ENCODE data around the gene LPP. TPM values are rescaled to one million over a fixed set of nuclear protein-coding genes. Genes with fewer than 3 reads are reported as not detected.
"Not testable (repeated sequence)": the region's sequence is repeated elsewhere in the genome, so short reads cannot be mapped to it uniquely, and the experiment has no call there.

The LPP gene
- total RNA-seq, 1 donor from 2014 or later = 210 TPM

DNA sequence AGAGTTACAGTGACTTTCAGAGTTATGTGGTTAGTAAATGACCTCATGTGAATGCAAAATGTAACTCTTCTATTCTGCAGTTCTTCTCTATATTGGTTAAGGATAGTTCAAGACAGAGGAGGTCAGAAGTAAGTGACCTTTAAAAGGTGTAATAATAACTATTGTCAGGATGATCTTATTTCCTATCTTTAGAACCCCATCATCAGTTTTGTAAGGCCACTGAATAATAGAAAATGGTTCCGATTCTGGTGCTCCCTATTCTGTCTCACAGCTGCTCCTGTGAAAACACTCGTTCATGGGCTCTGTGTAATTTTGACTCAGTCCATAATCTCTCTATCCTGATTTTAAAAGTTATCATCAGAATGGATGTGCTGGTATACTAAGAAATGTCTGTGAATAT is 463.3 kb downstream of the LPP start:
- DNase-seq (ENCODE audit: low spot score) = no peak

DNA sequence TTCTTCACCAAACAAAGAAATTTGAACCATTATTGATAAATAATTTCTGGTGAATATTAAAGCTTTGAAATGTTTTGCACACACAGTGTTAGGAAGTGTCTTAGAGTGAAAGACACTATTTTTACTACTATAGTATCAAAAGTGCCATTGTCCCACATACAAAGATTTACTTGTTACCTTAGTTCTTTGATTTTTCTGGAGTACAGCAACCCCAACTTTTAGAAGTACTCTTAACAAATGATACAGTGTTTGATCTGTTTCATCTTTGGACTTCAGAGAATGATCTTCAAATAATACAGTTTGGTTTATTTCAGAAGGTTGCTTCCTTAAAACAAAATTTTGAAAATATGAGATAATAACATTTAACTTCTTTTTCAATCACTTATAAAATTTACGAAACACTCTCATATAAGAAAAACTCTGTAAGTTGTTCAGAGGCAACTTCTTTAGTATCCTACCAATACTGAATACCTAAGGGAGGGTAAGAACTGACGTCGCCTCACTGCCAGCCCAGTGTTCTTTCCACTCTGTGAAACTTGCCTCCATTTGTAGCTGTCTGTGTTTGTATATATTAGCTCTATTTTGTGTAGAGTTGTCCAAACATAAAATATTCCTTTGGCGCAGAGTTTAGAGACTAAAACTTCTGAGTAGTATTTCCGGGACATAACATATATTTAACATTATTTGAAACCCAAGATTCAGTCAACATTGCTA is 464.2 kb downstream of the LPP start:
- no peak for DNase-seq (ENCODE audit: low spot score)

DNA sequence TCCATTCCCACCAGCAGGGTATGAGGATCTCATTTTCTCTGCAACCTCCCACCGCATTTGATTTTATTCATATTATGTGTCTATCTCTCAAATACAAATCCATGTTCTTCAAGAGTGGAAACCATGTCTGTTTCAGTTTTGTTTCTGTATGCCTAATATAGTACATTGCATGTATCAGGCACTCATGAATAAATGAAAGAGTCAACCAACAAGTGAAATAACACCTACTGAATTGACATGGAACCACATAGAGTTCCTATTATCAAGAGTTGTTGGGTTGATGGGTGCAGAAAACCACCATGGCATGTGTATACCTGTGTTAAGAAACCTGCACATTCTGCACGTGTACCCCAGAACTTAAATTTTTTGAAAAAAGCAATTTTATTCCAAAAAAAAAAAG is 466.8 kb downstream of the LPP start:
- DNase-seq (ENCODE audit: low spot score) = no peak

DNA sequence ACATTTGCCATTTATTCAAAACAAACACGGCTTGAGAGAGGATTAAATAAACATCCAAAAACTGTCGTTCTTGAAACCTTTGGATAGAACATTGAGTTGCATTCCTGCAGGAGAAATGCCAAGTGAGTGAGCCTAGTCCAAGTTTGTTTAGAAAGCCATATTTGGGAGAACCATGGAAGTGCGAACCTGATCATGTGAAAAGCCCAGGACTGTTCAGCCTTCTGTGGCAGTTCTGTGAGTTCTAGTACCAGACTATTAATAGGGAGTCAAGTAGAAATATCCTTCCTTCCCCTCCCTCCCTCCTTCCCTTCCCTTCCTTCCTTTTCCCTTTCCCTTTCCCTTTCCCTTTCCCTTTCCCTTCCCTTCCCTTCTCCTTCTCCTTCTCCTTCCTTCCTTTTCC is 470.4 kb downstream of the LPP start:
- no peak for DNase-seq (ENCODE audit: low spot score)

DNA sequence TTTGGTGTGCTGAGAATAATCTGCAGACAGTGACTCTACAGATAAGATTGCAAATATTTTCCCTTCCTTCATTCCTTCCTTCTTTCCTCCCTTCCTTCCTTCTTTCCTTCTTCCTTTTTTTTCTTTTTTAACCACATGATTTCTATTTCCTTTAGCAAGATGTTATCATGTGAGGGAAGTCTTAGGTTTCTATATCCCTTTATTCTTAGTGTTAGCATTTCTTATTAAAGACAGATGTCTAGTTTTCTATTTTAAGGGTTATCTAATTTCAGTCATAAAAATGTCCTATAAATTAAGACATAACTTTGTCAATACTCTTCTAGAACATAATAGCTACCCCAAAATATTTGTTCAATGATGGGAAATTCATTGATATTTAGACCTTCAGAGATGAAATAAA is 470.9 kb downstream of the LPP start:
- DNase-seq (ENCODE audit: low spot score) = no peak

DNA sequence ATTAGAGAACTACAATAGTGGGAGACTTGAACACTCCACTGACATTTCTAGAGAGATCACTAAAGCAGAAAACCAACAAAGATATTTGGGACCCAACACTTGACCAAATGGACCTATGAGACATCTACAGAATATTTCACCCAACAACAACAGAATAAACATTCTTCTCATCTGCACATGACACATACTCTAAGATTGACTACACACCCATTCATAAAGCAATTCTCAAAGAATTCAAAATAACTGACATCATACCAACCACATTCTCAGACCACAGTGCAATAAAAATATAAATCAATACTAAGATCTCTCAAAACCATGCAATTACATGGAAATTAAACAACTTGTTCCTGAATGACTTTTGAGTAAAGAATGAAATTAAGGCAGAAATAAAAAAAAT is 473.7 kb downstream of the LPP start:
- no peak for DNase-seq (ENCODE audit: low spot score)

DNA sequence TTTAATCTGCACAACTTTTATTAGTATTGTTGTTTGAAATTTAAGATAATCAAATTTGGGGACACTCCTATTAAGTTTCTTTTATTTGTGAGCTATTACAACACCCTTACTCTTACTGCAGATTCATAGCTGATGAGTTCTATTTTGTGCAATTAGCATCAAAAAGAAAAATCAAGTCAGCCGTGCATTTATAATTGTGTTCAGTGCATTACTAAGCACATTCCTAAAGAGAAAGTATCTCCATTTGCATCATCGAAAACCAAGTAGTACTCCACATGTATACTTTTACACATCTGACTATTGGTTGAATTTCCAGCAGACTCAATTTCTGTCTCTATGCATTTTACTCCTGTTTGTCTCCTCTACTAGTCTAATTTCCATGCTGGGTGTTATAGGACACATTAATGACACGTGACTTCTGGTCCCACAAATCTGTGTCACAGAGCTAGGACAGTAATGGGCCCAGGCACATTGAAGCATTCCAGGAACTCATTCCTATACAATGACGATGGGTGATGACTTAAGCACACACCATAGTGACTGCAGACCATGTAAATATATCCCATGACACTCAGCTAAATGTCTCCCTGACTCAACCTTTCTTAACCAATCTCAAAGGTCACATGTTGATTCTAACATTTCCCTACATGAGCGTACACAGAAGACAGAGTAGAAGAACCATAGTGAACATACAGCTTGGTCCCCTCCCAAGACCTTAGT is 477.5 kb downstream of the LPP start:
- DNase-seq (ENCODE audit: low spot score) = no peak

DNA sequence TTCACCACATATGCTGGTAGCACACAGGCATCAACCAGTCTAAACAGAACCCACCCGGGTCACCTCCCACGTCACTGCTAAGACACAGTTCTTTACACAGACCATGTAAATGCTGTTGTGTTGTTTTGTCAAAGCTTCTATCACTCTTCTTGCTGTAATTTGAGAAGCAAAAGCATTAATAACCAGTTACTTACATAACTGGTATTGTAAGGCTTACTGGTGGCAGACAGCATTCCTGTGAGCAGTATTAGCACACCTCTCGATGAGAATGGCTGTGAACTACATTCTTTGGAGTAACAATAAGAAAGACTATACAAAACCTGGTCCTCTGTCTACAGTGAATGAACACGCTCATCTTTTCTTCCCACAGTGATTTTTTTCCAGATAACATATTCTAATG is 479.2 kb downstream of the LPP start:
- DNase-seq (ENCODE audit: low spot score) = no peak

DNA sequence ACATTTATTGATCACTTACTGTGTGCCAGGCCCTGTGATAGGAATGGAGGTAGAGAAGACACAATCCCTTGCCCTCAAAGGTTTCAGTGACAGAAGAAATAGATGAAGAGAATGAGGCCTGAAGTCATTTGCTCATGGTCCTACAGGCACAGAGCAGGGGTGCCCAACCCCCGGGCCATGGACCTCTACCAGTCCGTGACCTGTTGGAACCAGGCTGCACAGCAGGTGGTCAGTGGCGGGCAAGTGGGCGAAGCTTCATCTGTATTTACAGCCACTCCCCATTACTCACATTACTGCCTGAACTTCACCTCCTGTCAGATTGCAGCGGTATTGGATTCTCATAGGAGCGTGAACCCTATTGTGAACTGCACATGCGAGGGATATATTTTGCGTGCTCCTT is 480.3 kb downstream of the LPP start:
- no peak for DNase-seq (ENCODE audit: low spot score)

DNA sequence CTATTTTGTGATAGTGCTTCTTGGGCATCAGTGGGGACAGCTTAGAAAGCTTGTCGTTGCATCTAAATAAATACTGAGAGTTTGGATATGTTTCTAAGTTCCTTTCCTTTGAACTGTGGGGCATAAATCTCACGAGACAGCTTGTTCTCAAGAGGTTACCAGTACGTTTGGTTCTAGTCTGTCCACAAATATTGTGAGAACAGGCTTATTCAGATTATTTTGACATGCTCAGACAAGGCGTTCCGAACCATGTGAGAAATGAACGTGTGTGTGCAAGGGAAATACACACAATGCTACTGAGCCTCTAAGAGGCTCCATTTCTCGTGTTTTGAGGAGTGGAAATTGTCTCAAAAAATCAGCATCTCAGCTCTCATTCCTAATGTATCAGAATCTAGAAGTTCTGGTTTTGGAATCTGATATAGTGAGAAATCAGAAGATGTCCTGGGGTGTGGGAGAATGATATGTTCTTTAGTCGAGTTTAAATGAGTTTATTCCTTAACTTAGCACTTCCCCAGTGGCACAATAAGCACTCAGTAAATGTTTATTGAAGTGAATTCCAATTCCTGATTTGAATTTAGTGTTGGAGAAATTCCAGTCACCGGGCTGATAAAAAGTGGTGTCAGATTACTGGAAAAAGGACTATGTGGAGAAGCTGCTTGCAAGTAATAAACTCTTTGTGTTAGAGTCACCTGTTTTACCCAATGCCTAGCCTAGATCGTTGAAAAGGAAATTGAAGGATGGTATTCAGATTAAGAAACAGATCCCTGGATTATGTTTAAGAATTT is 481.5 kb downstream of the LPP start:
- DNase-seq (ENCODE audit: low spot score) = no peak

DNA sequence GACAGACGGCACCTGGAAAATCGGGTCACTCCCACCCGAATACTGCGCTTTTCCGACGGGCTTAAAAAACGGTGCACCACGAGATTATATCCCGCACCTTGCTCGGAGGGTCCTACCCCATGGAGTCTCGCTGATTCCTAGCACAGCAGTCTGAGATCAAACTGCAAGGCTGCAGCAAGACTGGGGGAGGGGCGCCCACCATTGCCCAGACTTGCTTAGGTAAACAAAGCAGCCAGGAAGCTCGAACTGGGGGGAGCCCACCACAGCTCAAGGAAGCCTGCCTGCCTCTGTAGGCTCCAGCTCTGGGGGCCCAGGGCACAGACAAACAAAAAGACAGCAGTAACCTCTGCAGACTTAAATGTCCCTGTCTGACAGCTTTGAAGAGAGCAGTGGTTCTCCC is 482.3 kb downstream of the LPP start:
- DNase-seq (ENCODE audit: low spot score) = not testable (repeated sequence)

DNA sequence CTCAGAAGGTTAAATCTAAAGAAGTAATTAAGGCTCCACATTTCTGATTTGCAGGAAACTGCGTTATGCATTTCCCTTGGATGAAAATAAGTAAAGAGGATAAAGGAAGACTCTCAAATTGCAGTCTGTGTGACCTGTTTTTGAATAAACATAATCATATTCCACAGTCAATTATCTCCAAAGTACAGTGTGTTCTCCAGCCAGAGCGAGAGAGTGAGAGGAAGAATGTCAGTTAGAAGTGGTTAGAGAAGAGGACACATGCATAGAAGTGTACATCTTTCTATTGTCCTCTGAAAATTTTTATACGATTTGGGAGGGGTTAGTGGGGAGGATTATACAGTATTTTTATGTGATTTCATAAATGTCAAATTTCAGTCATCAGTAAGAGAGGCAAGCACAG is 487.1 kb downstream of the LPP start:
- no peak for DNase-seq (ENCODE audit: low spot score)

DNA sequence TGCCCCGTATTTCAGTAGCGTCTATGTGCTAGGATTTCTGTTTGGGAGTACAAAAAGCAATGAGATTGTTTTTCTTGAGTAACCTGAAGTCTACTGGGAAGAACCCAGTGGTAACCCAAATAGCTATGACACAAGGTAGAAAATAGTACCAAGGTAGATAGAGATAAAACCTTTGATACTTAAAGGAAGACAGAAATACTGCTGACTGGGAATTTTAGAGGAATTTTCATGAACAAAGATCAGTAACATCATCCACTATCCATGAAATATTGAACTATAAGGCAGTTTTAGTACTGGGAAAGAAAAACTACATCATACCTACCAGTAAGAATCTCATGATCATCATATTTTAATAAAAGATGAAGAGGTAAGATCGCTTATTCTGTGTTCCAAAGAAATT is 489.8 kb downstream of the LPP start:
- DNase-seq (ENCODE audit: low spot score) = no peak

DNA sequence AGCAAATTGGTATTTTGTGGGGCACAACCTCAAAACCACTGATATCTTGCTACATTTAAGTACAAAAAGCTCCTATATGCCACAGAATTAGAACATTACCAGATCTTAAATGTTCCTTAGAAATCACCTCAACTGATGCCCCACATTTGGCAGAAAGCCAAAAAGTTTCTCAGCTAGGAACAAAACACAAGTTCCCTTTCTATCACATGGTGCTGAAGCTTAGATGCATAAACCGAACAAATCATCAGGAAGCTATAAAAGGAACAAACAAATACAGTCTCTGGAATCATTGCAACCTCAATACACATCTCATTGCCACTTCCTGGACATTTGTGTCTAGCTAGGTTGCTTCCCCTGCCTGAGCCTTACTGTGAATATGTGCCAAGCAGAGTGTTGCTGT is 492.6 kb downstream of the LPP start:
- DNase-seq (ENCODE audit: low spot score) = no peak

DNA sequence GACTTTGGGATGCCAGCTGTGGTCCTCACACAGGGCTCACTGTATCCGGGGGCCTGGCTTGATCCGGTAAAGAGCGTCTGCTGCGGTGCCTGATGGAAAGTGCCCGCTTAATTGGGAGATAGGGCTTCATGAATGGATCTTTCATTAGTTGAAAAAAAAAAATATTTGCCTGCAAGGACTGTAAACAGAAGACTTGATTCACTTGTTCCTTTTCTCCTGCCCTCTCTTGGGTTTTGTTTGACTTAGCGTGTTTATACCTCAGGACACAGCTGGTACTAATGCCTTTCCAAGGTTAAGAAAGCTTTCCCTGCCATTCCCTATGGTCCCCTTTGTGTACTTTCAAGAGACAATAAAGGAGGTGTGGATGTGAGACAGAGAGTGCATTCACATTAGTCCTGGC is 493.3 kb downstream of the LPP start:
- DNase-seq (ENCODE audit: low spot score) = no peak

DNA sequence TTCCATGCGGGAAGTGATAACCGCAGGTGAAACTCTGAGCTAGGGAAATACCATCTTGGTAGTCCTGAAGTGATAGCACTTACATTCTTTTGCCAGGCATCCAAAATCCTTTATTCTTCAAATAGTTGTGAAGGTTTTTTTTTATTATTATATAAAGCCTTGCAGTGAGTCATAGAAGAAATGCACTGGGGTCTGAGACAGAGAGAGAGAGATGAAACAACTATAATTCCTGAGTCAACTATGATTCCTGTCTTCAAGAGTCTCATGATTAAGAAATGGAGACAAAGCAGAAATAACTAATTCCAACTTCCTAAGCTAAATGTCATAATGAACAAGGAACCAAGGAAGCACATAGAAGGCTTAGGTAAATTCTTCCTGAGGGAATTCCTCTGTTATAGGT is 495.6 kb downstream of the LPP start:
- no peak for DNase-seq (ENCODE audit: low spot score)

DNA sequence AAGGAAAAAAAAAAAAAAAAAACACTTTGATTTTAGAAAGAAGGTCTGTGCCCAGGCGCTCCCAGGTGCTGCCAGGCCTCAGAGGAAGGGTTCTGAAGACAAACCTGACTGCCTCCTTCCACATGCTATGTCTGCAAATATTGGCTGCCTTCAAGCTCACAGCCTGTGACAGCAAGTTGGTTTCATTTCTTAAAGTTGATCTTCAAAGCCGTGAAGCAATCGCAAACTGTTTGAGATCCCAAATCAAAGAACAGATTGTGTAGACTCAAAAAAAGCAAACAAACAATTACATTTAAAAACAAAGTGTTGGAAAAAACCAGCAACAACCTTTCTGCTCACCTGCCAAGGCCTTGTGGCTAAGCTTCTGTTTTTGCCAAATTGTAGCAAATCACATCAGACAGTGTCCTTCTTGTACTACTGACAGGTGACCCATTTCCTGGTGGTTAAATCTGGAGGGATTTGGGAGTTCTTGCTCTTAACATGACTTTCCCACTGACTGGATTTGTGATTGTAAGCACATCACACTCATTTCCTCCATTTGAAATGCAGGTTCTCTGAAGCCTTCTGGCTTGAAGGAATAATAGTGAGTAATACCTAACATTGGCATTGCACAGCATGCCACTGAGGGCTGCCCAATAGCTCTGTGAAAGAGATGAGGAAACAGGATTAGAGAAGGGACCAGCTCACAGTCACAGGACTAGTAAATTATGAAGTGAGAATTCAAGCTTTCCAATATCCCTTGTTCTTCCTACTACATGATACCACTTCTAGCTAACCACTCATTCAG is 502.4 kb downstream of the LPP start:
- no peak for DNase-seq (ENCODE audit: low spot score)

DNA sequence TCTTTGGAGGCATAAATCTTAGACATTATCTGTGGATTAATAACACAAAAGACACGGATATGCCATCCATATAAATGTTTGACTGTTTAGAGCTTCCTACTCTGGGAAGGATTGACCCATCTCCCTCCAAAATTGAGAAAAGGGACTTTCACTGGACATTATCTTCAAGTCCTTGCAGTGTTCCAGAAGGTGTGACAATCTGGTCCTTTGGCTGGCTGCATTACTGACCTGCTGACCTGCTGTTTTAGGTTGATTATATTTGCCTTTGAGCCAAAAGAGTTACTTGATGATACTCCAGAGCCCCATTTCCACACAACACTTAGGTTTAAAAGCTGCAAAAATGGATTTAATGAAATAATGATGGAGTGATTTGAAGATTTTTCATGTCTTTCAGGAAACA is 504.6 kb downstream of the LPP start:
- DNase-seq (ENCODE audit: low spot score) = no peak

DNA sequence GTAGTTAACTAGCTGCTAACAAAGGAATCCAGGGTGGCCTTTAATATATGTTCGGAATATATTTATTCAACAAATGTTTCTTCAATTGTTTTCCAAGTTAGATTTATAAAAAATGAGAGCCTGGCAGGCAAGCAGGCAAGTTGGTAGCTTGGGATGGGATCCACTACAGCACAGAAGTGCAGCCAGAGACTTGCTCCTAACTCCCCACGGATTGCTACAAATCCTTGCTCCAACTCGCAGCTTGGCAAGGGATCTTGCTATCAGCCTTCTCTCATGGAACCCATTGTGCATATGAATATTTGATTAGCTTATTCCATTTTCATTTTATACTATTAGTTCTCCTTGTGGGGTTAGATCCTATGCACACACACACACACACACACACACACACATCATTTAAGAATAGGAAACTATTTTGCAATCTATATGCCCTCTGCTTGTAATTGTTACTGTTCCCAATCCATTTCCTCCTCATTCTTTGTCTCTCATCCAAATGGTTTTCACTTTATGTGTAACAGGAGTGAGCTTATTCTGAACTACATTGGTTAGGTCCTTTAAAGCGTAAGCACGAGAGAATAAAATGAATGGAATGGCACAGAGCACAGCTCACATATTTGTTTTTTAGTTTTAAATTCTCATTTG is 505.6 kb downstream of the LPP start:
- no peak for DNase-seq (ENCODE audit: low spot score)

DNA sequence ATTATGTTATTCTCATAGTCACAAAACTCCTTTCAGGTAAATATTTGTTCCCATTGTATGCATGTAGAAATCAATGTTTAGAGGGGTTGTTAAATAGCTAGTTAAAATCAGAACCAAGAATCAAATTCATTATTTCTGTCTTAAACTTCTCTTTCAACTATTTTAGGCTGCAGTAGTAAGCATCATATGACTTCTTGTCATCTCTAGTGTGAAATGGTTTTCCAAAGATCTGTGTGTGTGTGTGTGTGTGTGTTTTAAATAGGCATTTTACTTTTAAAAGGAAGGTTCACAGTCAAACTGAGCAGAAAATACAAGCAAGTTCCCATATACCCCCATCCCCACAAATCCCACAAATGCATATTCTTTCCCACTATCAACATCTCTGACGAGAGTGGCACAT is 506.5 kb downstream of the LPP start:
- DNase-seq (ENCODE audit: low spot score) = no peak

DNA sequence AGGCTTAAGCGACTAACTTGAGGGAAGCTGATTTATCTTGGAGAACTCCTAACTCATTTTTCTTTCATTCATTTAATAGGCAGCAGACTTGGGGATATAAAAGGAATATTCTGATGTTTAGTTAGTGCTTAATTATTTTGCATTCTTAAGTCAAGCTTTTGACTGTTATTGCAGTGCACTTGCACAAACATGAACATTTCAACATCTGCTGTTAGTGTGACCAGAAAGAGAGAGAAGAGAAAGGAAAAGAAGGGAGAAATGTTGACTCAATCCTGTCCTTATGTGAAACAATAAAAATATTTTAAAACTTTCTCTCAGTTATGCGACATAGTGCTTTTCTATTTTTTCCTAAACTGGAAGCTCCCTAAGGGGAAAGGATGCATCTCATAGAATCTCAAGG is 507.8 kb downstream of the LPP start:
- no peak for DNase-seq (ENCODE audit: low spot score)
